NCI-H526 treated with DMSO at 0.1 percent for 48 hours (cell line): ENCODE results near the gene CLEC16A.

ENCODE experiments used
- DNase-seq: peaks from one replicate; lab custom pipeline; 2025; lab: John Stamatoyannopoulos, UW

The CLEC16A gene

GRCh38 chr16:11127610-11128195, 183.3 kb downstream of the CLEC16A start:
- no peak for DNase-seq

GRCh38 chr16:11128211-11129141, 184.1 kb downstream of the CLEC16A start:
- no peak for DNase-seq

- no peak for DNase-seq
Observed at GRCh38 chr16:11129378-11129781, 185.0 kb downstream of the CLEC16A start.

- DNase-seq = no peak
Observed at GRCh38 chr16:11130978-11131665, 186.8 kb downstream of the CLEC16A start.

GRCh38 chr16:11131706-11132105, 187.3 kb downstream of the CLEC16A start:
- no peak for DNase-seq

GRCh38 chr16:11133344-11133943, 189.1 kb downstream of the CLEC16A start:
- no peak for DNase-seq

- no peak for DNase-seq
Observed at GRCh38 chr16:11134722-11135463, 190.5 kb downstream of the CLEC16A start.

- no peak for DNase-seq
Observed at GRCh38 chr16:11135464-11135973, 191.2 kb downstream of the CLEC16A start.

- DNase-seq = no peak
Observed at GRCh38 chr16:11136600-11136999, 192.2 kb downstream of the CLEC16A start.

GRCh38 chr16:11138022-11138768, 193.8 kb downstream of the CLEC16A start:
- DNase-seq = no peak

- no peak for DNase-seq
Observed at GRCh38 chr16:11138769-11139325, 194.5 kb downstream of the CLEC16A start.

GRCh38 chr16:11139326-11140097, 195.1 kb downstream of the CLEC16A start:
- no peak for DNase-seq

- DNase-seq = no peak
Observed at GRCh38 chr16:11140098-11140375, 195.7 kb downstream of the CLEC16A start.

- no peak for DNase-seq
Observed at GRCh38 chr16:11140466-11140865, 196.1 kb downstream of the CLEC16A start.

- DNase-seq = no peak
Observed at GRCh38 chr16:11140867-11141266, 196.5 kb downstream of the CLEC16A start.

GRCh38 chr16:11141409-11142260, 197.3 kb downstream of the CLEC16A start:
- no peak for DNase-seq

- DNase-seq = no peak
Observed at GRCh38 chr16:11142261-11142630, 197.9 kb downstream of the CLEC16A start.

GRCh38 chr16:11142951-11143350, 198.6 kb downstream of the CLEC16A start:
- no peak for DNase-seq
